ENCODE results near the gene FBXW10. TPM values are rescaled to one million over a fixed set of nuclear protein-coding genes. Genes with fewer than 3 reads are reported as not detected.
"Not testable (repeated sequence)": the region's sequence is repeated elsewhere in the genome, so short reads cannot be mapped to it uniquely, and the experiment has no call there.

The FBXW10 gene
- total and polyA plus RNA-seq, 2 of the 4 experiments (the other 2 are of a cell fraction): not detected

GRCh38 chr17:18760221-18760620 is 16.4 kb downstream of the FBXW10 start:
- dilution Hi-C loops (cut with HindIII; ENCODE audit: low sequenced_read_pairs, unreplicated experiment); DNase-seq; H3K4me3 ChIP-seq (ENCODE audit: insufficient read depth, low read depth, low read length); H3K14ac ChIP-seq (replicated peaks; ENCODE audit: low read depth, low read length); H2AK9ac ChIP-seq (replicated peaks; ENCODE audit: low read depth, low read length, poor library complexity); POLR2A ChIA-PET (ENCODE audit: unreplicated experiment); intact Hi-C loops (cut with micrococcal nuclease); H3K79me1 ChIP-seq (ENCODE audit: low read depth in 1 of 2, low read length in 2 of 2); H3K18ac ChIP-seq (ENCODE audit: low read depth, low read length); H3K9ac ChIP-seq (ENCODE audit: low read depth, low read length); H2BK120ac ChIP-seq (ENCODE audit: low read depth, low read length); H3K36me3 ChIP-seq (ENCODE audit: control insufficient read depth, insufficient read depth, low read length); H2BK20ac ChIP-seq (ENCODE audit: low read depth, low read length); H3K27ac ChIP-seq (ENCODE audit: insufficient read depth, low read length); BruUV-seq (replicated peaks); H3K4me1 ChIP-seq (ENCODE audit: control insufficient read depth, insufficient read depth, low read length); H2BK5ac ChIP-seq (ENCODE audit: low read depth, low read length, poor library complexity, severe bottlenecking); H2AFZ ChIP-seq (replicated peaks; ENCODE audit: low read length, poor library complexity); H4K8ac ChIP-seq (ENCODE audit: low read depth in 2 of 2, low read length in 2 of 2); H2BK15ac ChIP-seq (ENCODE audit: low read depth, low read length); H3K4ac ChIP-seq (ENCODE audit: low read depth, low read length); H3K23ac ChIP-seq (ENCODE audit: low read depth, low read length); H3K9me3 ChIP-seq (ENCODE audit: control insufficient read depth, insufficient read depth, low read length); H3K56ac ChIP-seq (ENCODE audit: extremely low read depth, insufficient read depth, low read length); ATAC-seq (ENCODE audit: low read depth); H4K20me1 ChIP-seq (ENCODE audit: insufficient read depth, low read length); H3K4me2 ChIP-seq (ENCODE audit: low read depth, low read length); H3K9me1 ChIP-seq (ENCODE audit: insufficient read depth, low read length); in situ Hi-C loops (cut with MboI; ENCODE audit: low sequenced_read_pairs); H2AK5ac ChIP-seq (ENCODE audit: low read depth, low read length); H4K5ac ChIP-seq (ENCODE audit: low read depth, low read length); CTCF ChIA-PET; H4K91ac ChIP-seq (ENCODE audit: insufficient read depth, low read depth, low read length); H3K27me3 ChIP-seq (ENCODE audit: control insufficient read depth, insufficient read depth, low read length): not testable (repeated sequence)
- WGBS, 2 experiments (ENCODE audit: extremely low coverage in 2 of 2, insufficient read length in 1 of 2): no CpG with 5 or more reads among the region's 6 CpGs

GRCh38 chr17:18770572-18770971 is 26.7 kb downstream of the FBXW10 start:
- H3K27ac ChIP-seq (ENCODE audit: insufficient read depth, low read length); H3K4me1 ChIP-seq (ENCODE audit: control insufficient read depth, insufficient read depth, low read length); H3K9me1 ChIP-seq (ENCODE audit: insufficient read depth, low read length); H3K9ac ChIP-seq (ENCODE audit: low read depth, low read length); H3K4me2 ChIP-seq (ENCODE audit: low read depth, low read length); H4K20me1 ChIP-seq (ENCODE audit: insufficient read depth, low read length); H3K23ac ChIP-seq (ENCODE audit: low read depth, low read length); H3K36me3 ChIP-seq (ENCODE audit: control insufficient read depth, insufficient read depth, low read length); CTCF ChIA-PET; H2BK120ac ChIP-seq (ENCODE audit: low read depth, low read length); H3K4me3 ChIP-seq (ENCODE audit: insufficient read depth, low read depth, low read length); ATAC-seq (ENCODE audit: low read depth); H3K27me3 ChIP-seq (ENCODE audit: control insufficient read depth, insufficient read depth, low read length); H3K56ac ChIP-seq (ENCODE audit: extremely low read depth, insufficient read depth, low read length); H3K18ac ChIP-seq (ENCODE audit: low read depth, low read length); in situ Hi-C loops (cut with MboI; ENCODE audit: low sequenced_read_pairs); H4K8ac ChIP-seq (ENCODE audit: low read depth in 2 of 2, low read length in 2 of 2); H3K79me1 ChIP-seq (ENCODE audit: low read depth in 1 of 2, low read length in 2 of 2); H2AFZ ChIP-seq (replicated peaks; ENCODE audit: low read length, poor library complexity); H2BK20ac ChIP-seq (ENCODE audit: low read depth, low read length); BruUV-seq (replicated peaks); H4K91ac ChIP-seq (ENCODE audit: insufficient read depth, low read depth, low read length); H3K9me3 ChIP-seq (ENCODE audit: control insufficient read depth, insufficient read depth, low read length); intact Hi-C loops (cut with micrococcal nuclease); H3K14ac ChIP-seq (replicated peaks; ENCODE audit: low read depth, low read length); H2AK5ac ChIP-seq (ENCODE audit: low read depth, low read length); H4K5ac ChIP-seq (ENCODE audit: low read depth, low read length); H2BK5ac ChIP-seq (ENCODE audit: low read depth, low read length, poor library complexity, severe bottlenecking); POLR2A ChIA-PET (ENCODE audit: unreplicated experiment); DNase-seq; H2AK9ac ChIP-seq (replicated peaks; ENCODE audit: low read depth, low read length, poor library complexity); H3K4ac ChIP-seq (ENCODE audit: low read depth, low read length); H2BK15ac ChIP-seq (ENCODE audit: low read depth, low read length); dilution Hi-C loops (cut with HindIII; ENCODE audit: low sequenced_read_pairs, unreplicated experiment): not testable (repeated sequence)
- no CpG with 5 or more reads among the region's 4 CpGs for WGBS, 2 experiments (ENCODE audit: extremely low coverage in 2 of 2, insufficient read length in 1 of 2)

Measured in IMR-90 (cell line).